Keratinocyte (primary cell): ENCODE results near the gene ALOX15B. TPM values are rescaled to one million over a fixed set of nuclear protein-coding genes. Genes with fewer than 3 reads are reported as not detected.

ENCODE experiments used
- DNase-seq: peaks from one replicate; pipeline ENCODE4 v3.0.0-alpha.2; 2011; ENCODE audit warnings: low read depth, missing footprints, low spot score
- FAIRE-seq: peaks from 2 replicates; lab custom pipeline; 2011; peaks lifted over from hg19 to GRCh38; lab: Jason Lieb, UNC
- H2AFZ ChIP-seq: 2 replicates; pipeline ENCODE4 v1.6.0; 2012; ENCODE audit warnings: low read length, control low read depth, inconsistent platforms; ENCODE audit not compliant: control insufficient read depth
- H3K27ac ChIP-seq: 2 replicates; pipeline ENCODE4 v1.5.1; 2011; ENCODE audit warnings: low read length; ENCODE audit not compliant: control insufficient read depth, insufficient read depth
- H3K27me3 ChIP-seq: 3 replicates; pipeline ENCODE4 v1.6.0; 2011; ENCODE audit warnings: low read length; ENCODE audit not compliant: control insufficient read depth, insufficient read depth; ENCODE audit errors: extremely low read depth
- H3K36me3 ChIP-seq, 2 experiments: 2 replicates in 1 of 2; 3 replicates in 1 of 2; pipeline ENCODE4 v1.5.1; 2011; ENCODE audit warnings: low read length in 2 of 2, mild to moderate bottlenecking in 1 of 2; ENCODE audit not compliant: control insufficient read depth in 2 of 2, insufficient read depth in 2 of 2; ENCODE audit errors: extremely low read depth in 1 of 2
- H3K4me1 ChIP-seq: 3 replicates; pipeline ENCODE4 v1.5.1; 2011; ENCODE audit warnings: low read length; ENCODE audit not compliant: control insufficient read depth, insufficient read depth; ENCODE audit errors: extremely low read depth
- H3K4me2 ChIP-seq: 3 replicates; pipeline ENCODE4 v1.6.0; 2011; ENCODE audit warnings: low read depth, low read length; ENCODE audit not compliant: control insufficient read depth, insufficient read depth; ENCODE audit errors: extremely low read depth
- H3K4me3 ChIP-seq, 3 experiments: fragments of 200-600 bp in 1 of 3; sonication (generic) in 1 of 3; 2 replicates in 2 of 3; 3 replicates in 1 of 3; pipeline ENCODE4 v1.5.1; 2011 to 2016; ENCODE audit warnings: low read length in 3 of 3, mild to moderate bottlenecking in 3 of 3, control low read depth in 2 of 3, inconsistent platforms in 1 of 3, low read depth in 1 of 3, mixed read lengths in 1 of 3, mixed run types in 1 of 3, moderate library complexity in 1 of 3; ENCODE audit not compliant: control insufficient read depth in 2 of 3, insufficient read depth in 2 of 3; ENCODE audit errors: extremely low read depth in 1 of 3
- H3K79me2 ChIP-seq: 2 replicates; pipeline ENCODE4 v1.6.0; 2012; ENCODE audit warnings: low read length; ENCODE audit not compliant: control insufficient read depth, insufficient read depth
- H3K9ac ChIP-seq: 3 replicates; pipeline ENCODE4 v1.6.0; 2011; ENCODE audit warnings: low read length; ENCODE audit not compliant: control insufficient read depth, insufficient read depth; ENCODE audit errors: extremely low read depth
- H3K9me1 ChIP-seq: 3 replicates; pipeline ENCODE4 v1.6.0; 2011; ENCODE audit warnings: low read length; ENCODE audit not compliant: control insufficient read depth, insufficient read depth; ENCODE audit errors: extremely low read depth
- H3K9me3 ChIP-seq: 2 replicates; pipeline ENCODE4 v1.5.1; 2012; ENCODE audit warnings: low read depth, low read length; ENCODE audit not compliant: control insufficient read depth
- H4K20me1 ChIP-seq: 3 replicates; pipeline ENCODE4 v1.6.0; 2011; ENCODE audit warnings: low read length; ENCODE audit not compliant: control insufficient read depth, insufficient read depth; ENCODE audit errors: extremely low read depth
- CTCF ChIP-seq, 3 experiments: IDR thresholded peaks in 1 of 3; conservative IDR thresholded peaks in 1 of 3; optimal IDR thresholded peaks in 1 of 3; 2 replicates in 2 of 3; 3 replicates in 1 of 3; pipeline versions ENCODE3 to v1.5.1; 2011; ENCODE audit warnings: low read length in 3 of 3, mild to moderate bottlenecking in 3 of 3, moderate library complexity in 2 of 3, control low read depth in 1 of 3, inconsistent platforms in 1 of 3; ENCODE audit not compliant: insufficient read depth in 2 of 3; ENCODE audit errors: extremely low read depth in 1 of 3
- EZH2 ChIP-seq: IDR thresholded peaks from one replicate; pipeline ENCODE4 v1.6.1; 2012; ENCODE audit warnings: inconsistent platforms, mild to moderate bottlenecking, low read length, moderate library complexity
- dilution Hi-C: fragments of 300-500 bp; cut with MboI; formaldehyde crosslinking; loops from one replicate; pipeline ENCODE4 v1.7.0; 2020; ENCODE audit warnings: low sequenced_read_pairs; ENCODE audit not compliant: extremely low pct_ligation_motif_present
- polyA plus RNA-seq, 5 experiments: library from polyadenylated mRNA; depleted of rRNA in 3 of 5; stranded (reverse) in 3 of 5; stranded (forward) in 1 of 5; unstranded in 1 of 5; fragments of >200 nt; gene quantifications; 1 replicate in 1 of 5; 2 replicates in 3 of 5; 3 replicates in 1 of 5; pipeline versions ENCODE4 v1.2.1 to v1.2.3, GENCODE V29; 2011 to 2012; ENCODE audit warnings: missing spikeins in 2 of 5, low read depth in 1 of 5, low replicate concordance in 1 of 5
- small RNA-seq, 3 experiments: library from RNA; depleted of rRNA; stranded (forward); fragments of <200 nt; gene quantifications; one replicate each; pipeline ENCODE3, GENCODE V24; 2012; ENCODE audit warnings: low read depth in 3 of 3, low replicate concordance in 1 of 3; ENCODE audit not compliant: insufficient read length in 3 of 3

ALOX15B gene
- polyA plus RNA-seq, 1 donor (not counting 4 experiments of a cell fraction or from before 2014, with no cell fraction given): 29.7 TPM

DNA sequence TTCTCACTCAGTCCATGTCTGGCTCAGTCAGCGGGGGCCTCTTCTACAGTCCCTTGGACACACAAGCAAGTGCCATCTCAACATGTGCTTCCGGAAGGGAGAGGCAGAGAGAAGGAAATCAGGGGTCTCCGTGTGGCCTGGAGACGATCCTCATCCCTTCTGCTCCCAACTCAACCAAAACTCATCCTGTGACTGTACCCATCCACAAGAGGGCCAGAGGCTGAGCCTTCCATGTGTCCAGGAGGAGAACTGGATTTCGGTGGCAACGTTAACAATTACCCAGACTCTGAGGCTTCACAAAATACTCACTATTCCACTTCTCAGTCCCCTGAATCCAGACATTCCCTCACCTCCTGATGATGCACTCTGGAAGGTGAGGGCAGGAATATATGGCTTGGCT is 56.5 kb downstream of the ALOX15B start:
- H4K20me1 ChIP-seq: no peaks in the 10 kb centered on the region
- H3K9me1 ChIP-seq: no peaks in the 10 kb centered on the region
- dilution Hi-C loops: no loop called here
- DNase-seq (no peak), FAIRE-seq (no peak)
- no peaks in the 10 kb centered on the region for H3K4me1 ChIP-seq
- no peak overlapping the region for H3K4me3 ChIP-seq
- peaks cover 10% of the 10 kb centered on the region for H3K27me3 ChIP-seq
- H3K4me2 ChIP-seq: no peak overlapping the region
- no peak overlapping the region for H3K27ac ChIP-seq
- H2AFZ ChIP-seq: no peak overlapping the region
- no peaks in the 10 kb centered on the region for H3K9me3 ChIP-seq
- no peak overlapping the region for H3K9ac ChIP-seq
- no peaks in the 10 kb centered on the region for H3K36me3 ChIP-seq
- TF ChIP-seq EZH2 (no peak), CTCF (optimal IDR thresholded peaks at IDR 0.05 in 1 of 3, IDR thresholded peaks at IDR 0.05 in 1 of 3, conservative IDR thresholded peaks at IDR 0.05 in 1 of 3; ENCODE audit: extremely low read depth in 1 of 3, insufficient read depth in 2 of 3, low read length in 3 of 3) (no peak)
- H3K79me2 ChIP-seq: no peaks in the 10 kb centered on the region

- no peak for DNase-seq
- no peaks in the 10 kb centered on the region for H3K9me1 ChIP-seq
Measured at GRCh38 chr17:8096541-8096940, 57.7 kb downstream of the ALOX15B start.

More at GRCh38 chr17:8096541-8096940, 57.7 kb downstream of the ALOX15B start:
- no peak overlapping the region for H2AFZ ChIP-seq
- H3K9ac ChIP-seq: no peak overlapping the region
- dilution Hi-C loops: no loop called here
- no peak for FAIRE-seq
- H3K27ac ChIP-seq: no peak overlapping the region
- no peaks in the 10 kb centered on the region for H3K36me3 ChIP-seq
- no peak overlapping the region for H3K4me3 ChIP-seq
- H3K27me3 ChIP-seq: peaks cover 10% of the 10 kb centered on the region
- H4K20me1 ChIP-seq: no peaks in the 10 kb centered on the region
- no peak overlapping the region for H3K4me2 ChIP-seq
- H3K9me3 ChIP-seq: no peaks in the 10 kb centered on the region
- no peak for TF ChIP-seq EZH2
- H3K79me2 ChIP-seq: no peaks in the 10 kb centered on the region
- no peaks in the 10 kb centered on the region for H3K4me1 ChIP-seq

Small RNA genes lying within 50 kb of the gene (small RNA-seq; reads per million reads assigned to genes)
- 0 reads per million in 3 experiments for gene MIR4314

Other genes starting within 250 kb of the ALOX15B start
- 1.0 to 1.6 TPM (median 1.4 TPM) in 3 replicates for gene KDM6B, start 204.8 kb upstream of the ALOX15B start, polyA plus RNA-seq
- gene TMEM88, start 184.0 kb upstream of the ALOX15B start, polyA plus RNA-seq: 0.14 to 0.45 TPM (median 0.24 TPM) in 3 replicates
- gene NAA38, start 181.5 kb upstream of the ALOX15B start, polyA plus RNA-seq: 41.0 to 130 TPM (median 70.9 TPM) in 3 replicates
- gene CYB5D1, start 181.1 kb upstream of the ALOX15B start, polyA plus RNA-seq: 9.0 to 14.8 TPM (median 12.4 TPM) in 3 replicates
- gene CHD3, start 150.3 kb upstream of the ALOX15B start, polyA plus RNA-seq: 27.8 to 30.1 TPM (median 28.1 TPM) in 3 replicates
- 3.4 to 5.7 TPM (median 3.6 TPM) in 3 replicates for gene RNF227, start 122.8 kb upstream of the ALOX15B start, polyA plus RNA-seq
- 2.0 to 2.5 TPM (median 2.2 TPM) in 3 replicates for gene KCNAB3, start 109.2 kb upstream of the ALOX15B start, polyA plus RNA-seq
- gene TRAPPC1, start 107.1 kb upstream of the ALOX15B start, polyA plus RNA-seq: 108 to 396 TPM (median 128 TPM) in 3 replicates
- 17.4 to 20.5 TPM (median 17.4 TPM) in 3 replicates for gene CNTROB, start 106.9 kb upstream of the ALOX15B start, polyA plus RNA-seq
- 0.25 to 0.42 TPM in 2 of 3 replicates, not detected in the other for gene GUCY2D, start 36.4 kb upstream of the ALOX15B start, polyA plus RNA-seq
- 0.43 to 0.75 TPM (median 0.47 TPM) in 3 replicates for gene ALOX12B, start 48.7 kb downstream of the ALOX15B start, polyA plus RNA-seq
- 2.0 to 4.6 TPM (median 2.7 TPM) in 3 replicates for gene ALOXE3, start 79.5 kb downstream of the ALOX15B start, polyA plus RNA-seq
- 0.05 to 0.33 TPM (median 0.16 TPM) in 3 replicates for gene HES7, start 85.0 kb downstream of the ALOX15B start, polyA plus RNA-seq
- 14.4 to 15.2 TPM (median 15.1 TPM) in 3 replicates for gene PER1, start 113.3 kb downstream of the ALOX15B start, polyA plus RNA-seq
- gene VAMP2, start 123.9 kb downstream of the ALOX15B start, polyA plus RNA-seq: 8.1 to 10.4 TPM (median 9.8 TPM) in 3 replicates
- 16.2 to 21.8 TPM (median 19.0 TPM) in 3 replicates for gene TMEM107, start 137.3 kb downstream of the ALOX15B start, polyA plus RNA-seq
- gene BORCS6, start 151.1 kb downstream of the ALOX15B start, polyA plus RNA-seq: 4.2 to 6.3 TPM (median 5.5 TPM) in 3 replicates
- gene AURKB, start 171.5 kb downstream of the ALOX15B start, polyA plus RNA-seq: 1.4 to 28.2 TPM (median 12.6 TPM) in 3 replicates
- gene CTC1, start 209.0 kb downstream of the ALOX15B start, polyA plus RNA-seq: 7.4 to 17.7 TPM (median 12.1 TPM) in 3 replicates
- 10.3 to 14.1 TPM (median 13.5 TPM) in 3 replicates for gene PFAS, start 210.2 kb downstream of the ALOX15B start, polyA plus RNA-seq
- 21.3 to 28.7 TPM (median 24.4 TPM) in 3 replicates for gene RANGRF, start 249.6 kb downstream of the ALOX15B start, polyA plus RNA-seq